CD4-positive, alpha-beta T cell treated with Interleukin-1 beta for 1 hour (primary cell): ENCODE data around the gene SLC23A2.
A peak's percentile ranks its signal among the peaks of the same experiment; 100 is the strongest.
"Not testable (repeated sequence)": the region's sequence is repeated elsewhere in the genome, so short reads cannot be mapped to it uniquely, and the experiment has no call there.

Experiments
- DNase-seq, 2 donors: peaks; one replicate each; pipeline ENCODE4 v3.0.0-alpha.2; 2020 to 2022

Gene SLC23A2

GRCh38 chr20:4871486-4871885 lies 129.8 kb downstream of the SLC23A2 start:
- no peak for DNase-seq

- DNase-seq: no peak
Measured at GRCh38 chr20:4870906-4871305, 130.4 kb downstream of the SLC23A2 start.

GRCh38 chr20:4869290-4870193 lies 131.8 kb downstream of the SLC23A2 start:
- peak in 1 of 2 donors; percentile 45 for DNase-seq

- no peak for DNase-seq
Measured at GRCh38 chr20:4867051-4867450, 134.3 kb downstream of the SLC23A2 start.

- no peak for DNase-seq
Measured at GRCh38 chr20:4866429-4866828, 134.9 kb downstream of the SLC23A2 start.

GRCh38 chr20:4864311-4864752 lies 137.0 kb downstream of the SLC23A2 start:
- no peak for DNase-seq

GRCh38 chr20:4862661-4863060 lies 138.6 kb downstream of the SLC23A2 start:
- DNase-seq: no peak

GRCh38 chr20:4861961-4862360 lies 139.3 kb downstream of the SLC23A2 start:
- no peak for DNase-seq

- DNase-seq: no peak
Measured at GRCh38 chr20:4858000-4858399, 143.3 kb downstream of the SLC23A2 start.

GRCh38 chr20:4856022-4856755 lies 145.1 kb downstream of the SLC23A2 start:
- DNase-seq: no peak

GRCh38 chr20:4855555-4855954 lies 145.8 kb downstream of the SLC23A2 start:
- no peak for DNase-seq

GRCh38 chr20:4855097-4855496 lies 146.2 kb downstream of the SLC23A2 start:
- no peak for DNase-seq

GRCh38 chr20:4854561-4854901 lies 146.8 kb downstream of the SLC23A2 start:
- DNase-seq: no peak

GRCh38 chr20:4853757-4854560 lies 147.4 kb downstream of the SLC23A2 start:
- DNase-seq: no peak

GRCh38 chr20:4853004-4853403 lies 148.3 kb downstream of the SLC23A2 start:
- DNase-seq: no peak

GRCh38 chr20:4850960-4851359 lies 150.3 kb downstream of the SLC23A2 start:
- no peak for DNase-seq

GRCh38 chr20:4848829-4849228 lies 152.5 kb downstream of the SLC23A2 start:
- DNase-seq: not testable (repeated sequence)

GRCh38 chr20:4848041-4848440 lies 153.3 kb downstream of the SLC23A2 start:
- no peak for DNase-seq

GRCh38 chr20:4846821-4847220 lies 154.5 kb downstream of the SLC23A2 start:
- DNase-seq: no peak

GRCh38 chr20:4844751-4845465 lies 156.4 kb downstream of the SLC23A2 start:
- DNase-seq: no peak

- DNase-seq: no peak
Measured at GRCh38 chr20:4844325-4844724, 157.0 kb downstream of the SLC23A2 start.

- DNase-seq: no peak
Measured at GRCh38 chr20:4840801-4841200, 160.5 kb downstream of the SLC23A2 start.

GRCh38 chr20:4838526-4838925 lies 162.8 kb downstream of the SLC23A2 start:
- no peak for DNase-seq
